ENCODE results near the gene MARCHF11. TPM values are rescaled to one million over a fixed set of nuclear protein-coding genes. Genes with fewer than 3 reads are reported as not detected.

The MARCHF11 gene
- total and polyA plus RNA-seq, 2 experiments from 2014 or later: not detected

DNA sequence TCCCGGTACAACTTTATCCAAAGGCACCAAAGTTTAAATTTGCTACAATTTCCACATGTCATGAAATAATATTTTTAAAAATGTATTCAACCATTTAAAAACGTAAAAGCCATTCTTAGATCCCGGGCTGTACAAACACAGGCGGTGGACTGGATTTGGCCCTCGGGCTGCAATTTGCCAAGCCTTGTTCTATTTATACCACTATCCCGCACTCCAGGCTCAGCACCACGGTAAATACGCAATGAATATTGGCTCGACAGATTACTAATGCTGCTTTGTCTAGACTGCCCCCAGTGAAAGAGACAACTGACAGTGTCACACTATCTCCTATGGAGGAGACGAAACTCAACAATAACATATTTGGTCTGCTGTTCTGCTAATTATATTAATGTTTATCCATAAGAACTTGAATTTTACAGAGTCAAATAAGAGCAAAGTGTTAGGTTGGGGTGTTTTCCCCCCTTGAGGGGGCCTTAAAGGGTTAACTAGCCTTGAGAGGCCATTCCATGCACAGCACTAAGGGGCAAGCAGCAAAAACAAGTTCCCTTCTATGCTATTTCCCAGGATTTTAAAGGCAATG, 98.1 kb downstream of the MARCHF11 start:
- no peaks in the 10 kb centered on the region for H4K20me1 ChIP-seq (ENCODE audit: insufficient read depth, poor library complexity, severe bottlenecking)
- TF ChIP-seq EZH2phosphoT487 (IDR thresholded peaks at IDR 0.05; ENCODE audit: low read depth, severe bottlenecking, unreplicated experiment) (no peak), EZH2 (IDR thresholded peaks at IDR 0.05; ENCODE audit: borderline replicate concordance) (no peak), CTCF (IDR thresholded peaks at IDR 0.05; ENCODE audit: poor library complexity) (no peak)
- no peak overlapping the region for H2AFZ ChIP-seq
- no peak overlapping the region for H3K27ac ChIP-seq
- no peak overlapping the region for H3K4me2 ChIP-seq
- no peaks in the 10 kb centered on the region for H3K9me2 ChIP-seq (replicated peaks; ENCODE audit: insufficient read depth)
- no peak overlapping the region for H3K4me3 ChIP-seq
- H3K27me3 ChIP-seq: no peaks in the 10 kb centered on the region
- no peaks in the 10 kb centered on the region for H3K36me3 ChIP-seq (replicated peaks; ENCODE audit: insufficient read depth, low read depth)
- H3K9me3 ChIP-seq (ENCODE audit: low read depth): no peaks in the 10 kb centered on the region
- 82% methylated on average over 10 of the region's 10 CpGs for WGBS (ENCODE audit: low lambda C conversion rate, missing lambda C conversion rate)
- no peak for DNase-seq (ENCODE audit: low spot score)
- H3K4me1 ChIP-seq (ENCODE audit: insufficient read depth): no peaks in the 10 kb centered on the region
- H3K79me2 ChIP-seq: no peaks in the 10 kb centered on the region

DNA sequence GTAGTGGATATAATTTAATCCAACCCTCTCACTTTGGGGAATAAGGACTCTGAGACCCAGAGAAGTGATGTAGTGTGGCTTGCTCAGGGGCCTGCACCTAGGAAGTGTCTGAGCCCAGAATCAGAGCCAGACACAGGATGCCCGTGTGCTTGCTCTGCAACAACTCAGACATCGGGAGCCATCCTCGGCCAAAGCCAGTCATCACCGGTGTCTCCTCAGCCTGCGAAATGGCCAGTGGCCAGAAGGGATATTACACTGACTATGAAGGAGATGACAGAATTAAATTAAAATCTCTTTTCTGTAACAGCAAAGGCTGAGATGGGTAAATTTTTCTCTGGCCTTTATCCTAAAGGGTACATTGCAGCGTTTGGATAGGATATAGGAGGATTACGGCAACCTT, 102.9 kb downstream of the MARCHF11 start:
- TF ChIP-seq EZH2 (IDR thresholded peaks at IDR 0.05; ENCODE audit: borderline replicate concordance): no peak
- TF ChIP-seq CTCF (IDR thresholded peaks at IDR 0.05; ENCODE audit: poor library complexity): no peak
- no peak for TF ChIP-seq EZH2phosphoT487 (IDR thresholded peaks at IDR 0.05; ENCODE audit: low read depth, severe bottlenecking, unreplicated experiment)
- Histone ChIP-seq H4K20me1 (ENCODE audit: insufficient read depth, poor library complexity, severe bottlenecking) (no peaks in the 10 kb centered on the region), H3K79me2 (no peaks in the 10 kb centered on the region), H2AFZ (no peak overlapping the region), H3K36me3 (replicated peaks; ENCODE audit: insufficient read depth, low read depth) (no peaks in the 10 kb centered on the region), H3K4me1 (ENCODE audit: insufficient read depth) (no peaks in the 10 kb centered on the region), H3K9me3 (ENCODE audit: low read depth) (no peaks in the 10 kb centered on the region), H3K9me2 (replicated peaks; ENCODE audit: insufficient read depth) (no peaks in the 10 kb centered on the region), H3K4me2 (no peak overlapping the region), H3K27me3 (no peaks in the 10 kb centered on the region), H3K4me3 (no peak overlapping the region), H3K27ac (no peak overlapping the region)
- no peak for DNase-seq (ENCODE audit: low spot score)
- 89% methylated on average over 7 of the region's 7 CpGs for WGBS (ENCODE audit: low lambda C conversion rate, missing lambda C conversion rate)

DNA sequence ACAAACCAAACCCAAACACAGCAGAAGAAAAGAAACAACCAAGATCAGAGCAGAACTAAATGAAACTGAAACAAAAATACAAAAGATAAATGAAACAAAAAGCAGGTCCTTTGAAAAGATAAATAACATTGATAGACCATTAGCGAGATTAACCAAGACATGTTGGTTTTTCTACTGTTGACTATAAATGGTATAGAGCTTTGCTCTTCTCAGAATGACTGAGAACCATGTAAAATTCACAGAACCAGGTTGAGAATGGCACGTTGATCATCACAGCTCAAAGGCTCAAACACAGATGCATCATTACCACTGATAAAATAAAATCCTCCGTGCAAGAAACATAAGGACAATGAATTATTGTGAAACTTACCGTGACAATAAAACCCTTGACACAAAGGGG, 105.2 kb downstream of the MARCHF11 start:
- Histone ChIP-seq H3K36me3 (replicated peaks; ENCODE audit: insufficient read depth, low read depth) (no peaks in the 10 kb centered on the region), H3K4me2 (no peak overlapping the region), H3K27ac (no peak overlapping the region), H3K9me3 (ENCODE audit: low read depth) (no peaks in the 10 kb centered on the region), H3K4me1 (ENCODE audit: insufficient read depth) (no peaks in the 10 kb centered on the region), H3K4me3 (no peak overlapping the region), H3K27me3 (no peaks in the 10 kb centered on the region), H4K20me1 (ENCODE audit: insufficient read depth, poor library complexity, severe bottlenecking) (no peaks in the 10 kb centered on the region), H2AFZ (no peak overlapping the region), H3K79me2 (no peaks in the 10 kb centered on the region), H3K9me2 (replicated peaks; ENCODE audit: insufficient read depth) (no peaks in the 10 kb centered on the region)
- 87% methylated on average over 4 of the region's 4 CpGs for WGBS (ENCODE audit: low lambda C conversion rate, missing lambda C conversion rate)
- no peak for DNase-seq (ENCODE audit: low spot score)
- TF ChIP-seq CTCF (IDR thresholded peaks at IDR 0.05; ENCODE audit: poor library complexity) (no peak), EZH2 (IDR thresholded peaks at IDR 0.05; ENCODE audit: borderline replicate concordance) (no peak), EZH2phosphoT487 (IDR thresholded peaks at IDR 0.05; ENCODE audit: low read depth, severe bottlenecking, unreplicated experiment) (no peak)
